Activated CD4-positive, alpha-beta T cell treated with anti-CD3 and anti-CD28 coated beads, Interleukin-2, amount 50 U/mL, for 24 hours (primary cell): ENCODE results near the gene COX5A.
A peak's percentile ranks its signal among the peaks of the same experiment; 100 is the strongest.
"Not testable (repeated sequence)": the region's sequence is repeated elsewhere in the genome, so short reads cannot be mapped to it uniquely, and the experiment has no call there.

Experiments
- DNase-seq, 2 donors: peaks; one replicate each; pipeline ENCODE4 v3.0.0-alpha.2; 2020; ENCODE audit warnings: low read depth in 1 of 2, low spot score in 1 of 2

The COX5A gene

GRCh38 chr15:74902295-74903075, 35.4 kb downstream of the COX5A start:
- no peak for DNase-seq

GRCh38 chr15:74901612-74902063, 36.2 kb downstream of the COX5A start:
- DNase-seq, result peak; percentile 40 to 57

- DNase-seq, result no peak
These were observed 40.6 kb downstream of the COX5A start for GRCh38 chr15:74897300-74897701.

- no peak for DNase-seq
These were observed 41.6 kb downstream of the COX5A start for GRCh38 chr15:74896316-74896715.

GRCh38 chr15:74895830-74896229, 42.0 kb downstream of the COX5A start:
- no peak for DNase-seq

- DNase-seq, result not testable (repeated sequence)
These were observed 43.5 kb downstream of the COX5A start for GRCh38 chr15:74894383-74894782.

GRCh38 chr15:74893627-74894026, 44.2 kb downstream of the COX5A start:
- no peak for DNase-seq

- DNase-seq, result no peak
These were observed 44.9 kb downstream of the COX5A start for GRCh38 chr15:74892931-74893330.

GRCh38 chr15:74892313-74892712, 45.6 kb downstream of the COX5A start:
- no peak for DNase-seq

- no peak for DNase-seq
These were observed 46.4 kb downstream of the COX5A start for GRCh38 chr15:74891469-74891868.

- DNase-seq, result no peak
These were observed 47.3 kb downstream of the COX5A start for GRCh38 chr15:74890665-74890960.

GRCh38 chr15:74889883-74890664, 47.8 kb downstream of the COX5A start, which contains the start of gene MPI:
Gene MPI, plus strand, starts transcription at chr15:74890042. Its CDS starts 32 bp downstream, at chr15:74890074.
- peak; percentile 76 to 85 for DNase-seq

- DNase-seq, result no peak
These were observed 48.4 kb downstream of the COX5A start for GRCh38 chr15:74889390-74889882.

- no peak for DNase-seq
These were observed 49.2 kb downstream of the COX5A start for GRCh38 chr15:74888716-74889115.

- not testable (repeated sequence) for DNase-seq
These were observed 50.2 kb downstream of the COX5A start for GRCh38 chr15:74887537-74888193.

GRCh38 chr15:74885461-74885860, 52.4 kb downstream of the COX5A start:
- no peak for DNase-seq

- no peak for DNase-seq
These were observed 53.2 kb downstream of the COX5A start for GRCh38 chr15:74884428-74885223.

GRCh38 chr15:74882528-74882927, 55.3 kb downstream of the COX5A start:
- DNase-seq, result no peak

- no peak for DNase-seq
These were observed 59.6 kb downstream of the COX5A start for GRCh38 chr15:74878273-74878672.

GRCh38 chr15:74873756-74874424, 64.0 kb downstream of the COX5A start:
- no peak for DNase-seq
